Endothelial cell of umbilical vein (primary cell): ENCODE data around the gene SRGAP1. TPM values are rescaled to one million over a fixed set of nuclear protein-coding genes. Genes with fewer than 3 reads are reported as not detected.
A peak's percentile ranks its signal among the peaks of the same experiment; 100 is the strongest.

ENCODE experiments used
- BruUV-seq: library from RNA; stranded (reverse); fragments of 400-500 nt; replicated peaks from 2 replicates; lab custom pipeline; 2021; lab: Mats Ljungman, UMichigan
- CTCF ChIA-PET: fragments of 300-600, 350-600 bp; sonication (Branson Sonifier 250); formaldehyde crosslinking; loops from one replicate; lab custom pipeline; 2021; ENCODE audit warnings: antibody characterized with exemption, inconsistent platforms; lab: Charles Lee
- POLR2A ChIA-PET: fragments of 300-600, 350-600 bp; sonication (Branson Sonifier 250); formaldehyde crosslinking; loops from one replicate; lab custom pipeline; 2021; ENCODE audit warnings: antibody characterized with exemption, inconsistent platforms; lab: Charles Lee
- DNase-seq: peaks from one replicate; pipeline ENCODE4 v3.0.0-alpha.2; 2011; ENCODE audit warnings: low read depth, low spot score
- FAIRE-seq: peaks from 2 replicates; lab custom pipeline; 2011; peaks lifted over from hg19 to GRCh38; lab: Jason Lieb, UNC
- H2AFZ ChIP-seq: 2 replicates; pipeline ENCODE4 v1.6.0; 2012; ENCODE audit warnings: low read depth, low read length, control low read depth, inconsistent platforms
- H3K27ac ChIP-seq: 2 replicates; pipeline ENCODE4 v1.5.1; 2011; ENCODE audit warnings: low read depth, mild to moderate bottlenecking, control low read depth, low read length, moderate library complexity; ENCODE audit not compliant: insufficient read depth
- H3K27me3 ChIP-seq, 2 experiments: 2 replicates each; pipeline versions ENCODE4 v1.6.0 to v1.6.1; 2011; ENCODE audit warnings: low read length in 2 of 2, mixed read lengths in 1 of 2; ENCODE audit not compliant: control insufficient read depth in 2 of 2, insufficient read depth in 2 of 2
- H3K36me3 ChIP-seq, 2 experiments: 2 replicates in 1 of 2; 3 replicates in 1 of 2; pipeline ENCODE4 v1.5.1; 2011; ENCODE audit warnings: low read length in 2 of 2, mild to moderate bottlenecking in 1 of 2, moderate library complexity in 1 of 2; ENCODE audit not compliant: control insufficient read depth in 2 of 2, insufficient read depth in 2 of 2; ENCODE audit errors: extremely low read depth in 1 of 2
- H3K4me1 ChIP-seq: 3 replicates; pipeline ENCODE4 v1.5.1; 2011; ENCODE audit warnings: mild to moderate bottlenecking, low read length; ENCODE audit not compliant: control insufficient read depth, insufficient read depth; ENCODE audit errors: extremely low read depth
- H3K4me2 ChIP-seq: 2 replicates; pipeline ENCODE4 v1.6.1; 2011; ENCODE audit warnings: low read length, control low read depth, mixed read lengths; ENCODE audit not compliant: insufficient read depth
- H3K4me3 ChIP-seq, 3 experiments: fragments of 200-600 bp in 1 of 3; sonication (generic), shearing (Covaris generic) in 1 of 3; replicated peaks in 1 of 3; 2 replicates each; pipeline ENCODE4 v1.5.1; 2011 to 2016; ENCODE audit warnings: control low read depth in 3 of 3, low read length in 3 of 3, mild to moderate bottlenecking in 2 of 3, inconsistent platforms in 1 of 3, low read depth in 1 of 3, moderate library complexity in 1 of 3; ENCODE audit not compliant: insufficient read depth in 1 of 3
- H3K79me2 ChIP-seq: 2 replicates; pipeline ENCODE4 v1.6.0; 2012; ENCODE audit warnings: low read length, inconsistent platforms; ENCODE audit not compliant: control insufficient read depth, insufficient read depth
- H3K9ac ChIP-seq: replicated peaks from 2 replicates; pipeline ENCODE3; 2011; ENCODE audit warnings: low read length, control low read depth; ENCODE audit not compliant: insufficient read depth; ENCODE audit errors: extremely low read depth
- H3K9me1 ChIP-seq: replicated peaks from 3 replicates; pipeline ENCODE4 v1.6.0; 2011; ENCODE audit warnings: mild to moderate bottlenecking, low read length; ENCODE audit not compliant: control insufficient read depth, insufficient read depth; ENCODE audit errors: extremely low read depth
- H3K9me3 ChIP-seq: replicated peaks from 2 replicates; pipeline ENCODE4 v1.5.1; 2012; ENCODE audit warnings: low read length, inconsistent platforms; ENCODE audit not compliant: control insufficient read depth, insufficient read depth
- H4K20me1 ChIP-seq: replicated peaks from 2 replicates; pipeline ENCODE3; 2011; ENCODE audit warnings: mild to moderate bottlenecking, low read length; ENCODE audit not compliant: control insufficient read depth, insufficient read depth; ENCODE audit errors: extremely low read depth
- EZH2 ChIP-seq: IDR thresholded peaks from 2 replicates; pipeline ENCODE4 v1.6.1; 2012; ENCODE audit warnings: borderline replicate concordance, low read depth, mild to moderate bottlenecking, moderate library complexity, low read length, inconsistent platforms; ENCODE audit not compliant: severe bottlenecking
- FOS ChIP-seq: IDR thresholded peaks from 2 replicates; pipeline ENCODE4 v1.6.1; 2011; ENCODE audit warnings: mild to moderate bottlenecking, low read length, moderate library complexity, borderline replicate concordance; ENCODE audit not compliant: insufficient read depth
- GATA2 ChIP-seq: IDR thresholded peaks from 2 replicates; pipeline ENCODE4 v1.7.0; 2011; ENCODE audit warnings: low read depth, mild to moderate bottlenecking, moderate library complexity, mixed read lengths, low read length; ENCODE audit not compliant: insufficient read length, insufficient read depth
- JUN ChIP-seq: IDR thresholded peaks from 2 replicates; pipeline ENCODE4 v1.6.1; 2011; ENCODE audit warnings: borderline replicate concordance, low read depth; ENCODE audit not compliant: insufficient read length, insufficient read depth
- MYC ChIP-seq: IDR thresholded peaks from one replicate; pipeline ENCODE4 v1.6.1; 2011; ENCODE audit warnings: mild to moderate bottlenecking, low read depth, low read length
- POLR2A ChIP-seq: IDR thresholded peaks from 2 replicates; pipeline ENCODE4 v1.6.1; 2012; ENCODE audit warnings: low read depth, mild to moderate bottlenecking, control low read depth, low read length
- POLR2AphosphoS5 ChIP-seq: IDR thresholded peaks from 2 replicates; pipeline ENCODE4 v1.6.1; 2012; ENCODE audit warnings: low read depth, mild to moderate bottlenecking, control low read depth, low read length, moderate library complexity; ENCODE audit not compliant: insufficient read depth
- dilution Hi-C: fragments of 300-500 bp; cut with MboI; formaldehyde crosslinking; loops from one replicate; pipeline ENCODE4 v1.15.0; 2019; ENCODE audit warnings: low sequenced_read_pairs; ENCODE audit not compliant: extremely low pct_ligation_motif_present
- intact Hi-C: fragments of 100-400 bp; cut with micrococcal nuclease; formaldehyde crosslinking; loops from one replicate; pipeline ENCODE4 v1.10.0; 2022
- polyA plus RNA-seq, 4 experiments: library from polyadenylated mRNA; depleted of rRNA in 3 of 4; stranded (reverse) in 3 of 4; unstranded in 1 of 4; fragments of >200 nt; gene quantifications; 2 replicates each; pipeline versions ENCODE4 v1.2.1 to v1.2.3, GENCODE V29; 2011 to 2012; ENCODE audit warnings: missing spikeins in 1 of 4
- total RNA-seq: library from RNA; stranded (reverse); gene quantifications from 2 replicates; pipeline ENCODE4 v1.2.3, GENCODE V29; 2021
- TF ChIP-seq, protein P1 (sequence below): IDR thresholded peaks from 2 replicates; pipeline ENCODE4 v1.6.1; 2011; ENCODE audit not compliant: insufficient read depth, insufficient read length
- TF ChIP-seq, protein P2 (sequence below), 2 donors: IDR thresholded peaks; 1 replicate in 1 of 2; 2 replicates in 1 of 2; pipeline ENCODE4 v1.5.1; 2011; ENCODE audit warnings: low read length in 2 of 2, mild to moderate bottlenecking in 2 of 2, moderate library complexity in 2 of 2, control low read depth in 1 of 2, inconsistent platforms in 1 of 2, low read depth in 1 of 2; ENCODE audit not compliant: insufficient read depth in 1 of 2; ENCODE audit errors: extremely low read depth in 1 of 2

SRGAP1 gene
- total and polyA plus RNA-seq, 2 donors (not counting 3 experiments of a cell fraction or from before 2014, with no cell fraction given): 4.9 to 16.3 TPM

DNA sequence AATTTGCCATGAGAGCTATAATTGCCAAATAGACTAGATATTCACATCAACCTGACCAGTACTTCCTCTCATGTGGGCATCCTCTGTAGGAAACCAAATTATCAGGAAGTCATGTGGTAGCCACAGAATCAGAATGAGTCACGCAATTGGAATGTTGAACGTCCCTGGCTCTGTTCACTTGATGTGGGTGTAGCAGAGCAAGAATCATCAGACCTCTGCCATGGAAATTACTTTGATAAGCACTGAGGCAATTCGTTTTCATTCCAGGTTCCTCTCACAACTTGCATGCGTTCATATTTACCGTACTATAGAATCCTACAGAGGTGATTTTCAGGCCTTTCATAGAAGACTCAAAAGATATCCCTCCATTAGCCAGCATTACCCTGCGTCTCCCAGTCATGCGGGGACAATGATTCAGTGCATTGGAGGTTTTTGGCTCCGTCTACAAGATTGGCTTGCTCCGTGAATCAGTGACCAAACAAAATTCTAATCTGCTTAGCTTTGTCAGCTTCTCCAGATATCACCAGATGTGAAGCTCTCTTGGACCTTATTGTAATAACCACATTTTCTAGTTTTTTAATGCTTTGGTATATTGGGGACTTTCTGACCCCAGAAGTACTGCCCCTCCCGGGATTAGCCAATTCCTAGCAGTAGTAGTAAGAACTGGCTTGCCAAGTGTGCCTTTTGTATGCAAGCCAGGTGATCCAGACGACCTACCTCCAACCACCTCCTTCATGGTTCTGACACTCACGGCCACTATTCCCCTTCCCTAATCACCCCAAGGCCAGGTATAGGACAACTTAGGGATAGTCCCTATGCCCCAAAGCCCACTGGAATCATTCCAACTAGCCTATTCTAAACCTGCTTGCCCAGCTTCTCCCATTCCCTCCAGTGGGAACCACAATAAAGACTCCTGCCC lies 244.2 kb downstream of the SRGAP1 start:
- FAIRE-seq (peak; percentile 99), DNase-seq (peak; percentile 92)
- Histone ChIP-seq H2AFZ (peak overlapping the region; percentile 75), H3K4me3 (peak overlapping the region in 2 of 3 experiments; percentile 7 to 52), H3K27me3 (no peaks in the 10 kb centered on the region), H3K9me1 (no peaks in the 10 kb centered on the region), H3K27ac (peak overlapping the region; percentile 71), H3K9me3 (no peaks in the 10 kb centered on the region), H3K4me1 (peaks cover 18% of the 10 kb centered on the region), H3K4me2 (peak overlapping the region; percentile 90), H3K79me2 (no peaks in the 10 kb centered on the region), H3K9ac (peak overlapping the region; percentile 64), H4K20me1 (no peaks in the 10 kb centered on the region), H3K36me3 (no peaks in the 10 kb centered on the region)
- intact Hi-C loops (loop anchor here (1.0 kb wide), 4 partner anchors 93 to 244 kb away; partner anchors contain the start of genes KICS2 and SRGAP1), dilution Hi-C loops (no loop called here)
- ChIA-PET POLR2A (interaction anchor here (0.7 kb wide), 1 partner anchor 245 kb away, joined by 3 read pairs; no protein-coding TSS in a partner anchor), CTCF (interaction anchor here (0.8 to 3.5 kb wide), 8 partner anchors 11 to 244 kb away, joined by 3 to 22 read pairs (median 4); partner anchors contain the start of gene SRGAP1)
- BruUV-seq: TSS peak; percentile 87
- TF ChIP-seq, protein P1, sequence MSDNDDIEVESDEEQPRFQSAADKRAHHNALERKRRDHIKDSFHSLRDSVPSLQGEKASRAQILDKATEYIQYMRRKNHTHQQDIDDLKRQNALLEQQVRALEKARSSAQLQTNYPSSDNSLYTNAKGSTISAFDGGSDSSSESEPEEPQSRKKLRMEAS: no peak
- TF ChIP-seq, protein P2, sequence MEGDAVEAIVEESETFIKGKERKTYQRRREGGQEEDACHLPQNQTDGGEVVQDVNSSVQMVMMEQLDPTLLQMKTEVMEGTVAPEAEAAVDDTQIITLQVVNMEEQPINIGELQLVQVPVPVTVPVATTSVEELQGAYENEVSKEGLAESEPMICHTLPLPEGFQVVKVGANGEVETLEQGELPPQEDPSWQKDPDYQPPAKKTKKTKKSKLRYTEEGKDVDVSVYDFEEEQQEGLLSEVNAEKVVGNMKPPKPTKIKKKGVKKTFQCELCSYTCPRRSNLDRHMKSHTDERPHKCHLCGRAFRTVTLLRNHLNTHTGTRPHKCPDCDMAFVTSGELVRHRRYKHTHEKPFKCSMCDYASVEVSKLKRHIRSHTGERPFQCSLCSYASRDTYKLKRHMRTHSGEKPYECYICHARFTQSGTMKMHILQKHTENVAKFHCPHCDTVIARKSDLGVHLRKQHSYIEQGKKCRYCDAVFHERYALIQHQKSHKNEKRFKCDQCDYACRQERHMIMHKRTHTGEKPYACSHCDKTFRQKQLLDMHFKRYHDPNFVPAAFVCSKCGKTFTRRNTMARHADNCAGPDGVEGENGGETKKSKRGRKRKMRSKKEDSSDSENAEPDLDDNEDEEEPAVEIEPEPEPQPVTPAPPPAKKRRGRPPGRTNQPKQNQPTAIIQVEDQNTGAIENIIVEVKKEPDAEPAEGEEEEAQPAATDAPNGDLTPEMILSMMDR (IDR thresholded peaks at IDR 0.05; ENCODE audit: extremely low read depth in 1 of 2, insufficient read depth in 1 of 2, low read depth in 1 of 2, low read length in 2 of 2): no peak
- TF ChIP-seq GATA2 (no peak), EZH2 (no peak), FOS (peak; percentile 89), POLR2AphosphoS5 (peak; percentile 87), MYC (no peak), JUN (peak; percentile 97), POLR2A (peak; percentile 73)
